Bone marrow (tissue), 2 donors: Measurements from ENCODE around the gene CCNYL1.

Source experiments
- DNase-seq, 2 donors: peaks; one replicate each; lab custom pipeline; 2025; lab: John Stamatoyannopoulos, UW

The CCNYL1 gene

GRCh38 chr2:207791579-207792243, 80.3 kb downstream of the CCNYL1 start:
- DNase-seq: no peak

GRCh38 chr2:207792244-207792785, 80.9 kb downstream of the CCNYL1 start:
- DNase-seq: peak in 1 of 2 donors; percentile 59

GRCh38 chr2:207796585-207797350, 85.3 kb downstream of the CCNYL1 start:
- no peak for DNase-seq

GRCh38 chr2:207801259-207801658, 89.8 kb downstream of the CCNYL1 start:
- no peak for DNase-seq

- no peak for DNase-seq
Observed at GRCh38 chr2:207802650-207803049, 91.2 kb downstream of the CCNYL1 start.
